SH-SY5Y (cell line): ENCODE measurements around the gene EIPR1.

ENCODE experiments used
- GATA2 ChIP-seq: IDR thresholded peaks from 2 replicates; pipeline ENCODE4 v1.6.1; 2011; ENCODE audit warnings: mild to moderate bottlenecking, low read depth, low read length
- GATA3 ChIP-seq: IDR thresholded peaks from 2 replicates; pipeline ENCODE4 v1.6.1; 2011; ENCODE audit warnings: low read depth, mild to moderate bottlenecking, low read length, moderate library complexity

- TF ChIP-seq GATA2 = no peak
- no peak for TF ChIP-seq GATA3
Measured at GRCh38 chr2:3147651-3148530, 229.7 kb downstream of the EIPR1 start.
